Coronary artery (tissue), 2 donors: ENCODE measurements around the gene FOXG1.

Experiments
- DNase-seq: peaks from one replicate; pipeline ENCODE4 v3.0.0-alpha.2; 2017; ENCODE audit warnings: low spot score
- H3K27ac ChIP-seq, 2 donors: fragments of 200-600 bp; sonication (generic); one replicate each; pipeline ENCODE4 v1.5.1; 2016 to 2019
- H3K4me3 ChIP-seq: fragments of 200-600 bp; sonication (generic); 2 replicates; pipeline ENCODE4 v1.5.1; 2016; ENCODE audit warnings: mild to moderate bottlenecking, moderate library complexity
- TF ChIP-seq, protein P1 (sequence below): fragments of 200-600 bp; sonication (generic); IDR thresholded peaks from one replicate; pipeline ENCODE4 v1.5.1; 2019; ENCODE audit warnings: antibody characterized with exemption

The FOXG1 gene

DNA sequence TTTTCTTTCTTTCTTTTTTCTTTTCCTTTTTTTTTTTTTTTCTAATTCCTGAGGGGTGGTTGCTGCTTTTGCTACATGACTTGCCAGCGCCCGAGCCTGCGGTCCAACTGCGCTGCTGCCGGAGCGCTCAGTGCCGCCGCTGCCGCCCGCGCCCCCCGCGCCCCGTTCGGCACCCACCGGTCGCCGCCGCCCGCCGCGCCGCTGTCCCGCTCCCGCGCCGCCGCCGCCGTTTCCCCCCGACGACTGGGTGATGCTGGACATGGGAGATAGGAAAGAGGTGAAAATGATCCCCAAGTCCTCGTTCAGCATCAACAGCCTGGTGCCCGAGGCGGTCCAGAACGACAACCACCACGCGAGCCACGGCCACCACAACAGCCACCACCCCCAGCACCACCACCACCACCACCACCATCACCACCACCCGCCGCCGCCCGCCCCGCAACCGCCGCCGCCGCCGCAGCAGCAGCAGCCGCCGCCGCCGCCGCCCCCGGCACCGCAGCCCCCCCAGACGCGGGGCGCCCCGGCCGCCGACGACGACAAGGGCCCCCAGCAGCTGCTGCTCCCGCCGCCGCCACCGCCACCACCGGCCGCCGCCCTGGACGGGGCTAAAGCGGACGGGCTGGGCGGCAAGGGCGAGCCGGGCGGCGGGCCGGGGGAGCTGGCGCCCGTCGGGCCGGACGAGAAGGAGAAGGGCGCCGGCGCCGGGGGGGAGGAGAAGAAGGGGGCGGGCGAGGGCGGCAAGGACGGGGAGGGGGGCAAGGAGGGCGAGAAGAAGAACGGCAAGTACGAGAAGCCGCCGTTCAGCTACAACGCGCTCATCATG lies 654 bp downstream of the FOXG1 start:
- Histone ChIP-seq H3K27ac (no peak overlapping the region), H3K4me3 (peak overlapping the region; percentile 54)
- DNase-seq = no peak
- TF ChIP-seq, protein P1, sequence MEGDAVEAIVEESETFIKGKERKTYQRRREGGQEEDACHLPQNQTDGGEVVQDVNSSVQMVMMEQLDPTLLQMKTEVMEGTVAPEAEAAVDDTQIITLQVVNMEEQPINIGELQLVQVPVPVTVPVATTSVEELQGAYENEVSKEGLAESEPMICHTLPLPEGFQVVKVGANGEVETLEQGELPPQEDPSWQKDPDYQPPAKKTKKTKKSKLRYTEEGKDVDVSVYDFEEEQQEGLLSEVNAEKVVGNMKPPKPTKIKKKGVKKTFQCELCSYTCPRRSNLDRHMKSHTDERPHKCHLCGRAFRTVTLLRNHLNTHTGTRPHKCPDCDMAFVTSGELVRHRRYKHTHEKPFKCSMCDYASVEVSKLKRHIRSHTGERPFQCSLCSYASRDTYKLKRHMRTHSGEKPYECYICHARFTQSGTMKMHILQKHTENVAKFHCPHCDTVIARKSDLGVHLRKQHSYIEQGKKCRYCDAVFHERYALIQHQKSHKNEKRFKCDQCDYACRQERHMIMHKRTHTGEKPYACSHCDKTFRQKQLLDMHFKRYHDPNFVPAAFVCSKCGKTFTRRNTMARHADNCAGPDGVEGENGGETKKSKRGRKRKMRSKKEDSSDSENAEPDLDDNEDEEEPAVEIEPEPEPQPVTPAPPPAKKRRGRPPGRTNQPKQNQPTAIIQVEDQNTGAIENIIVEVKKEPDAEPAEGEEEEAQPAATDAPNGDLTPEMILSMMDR = no peak

DNA sequence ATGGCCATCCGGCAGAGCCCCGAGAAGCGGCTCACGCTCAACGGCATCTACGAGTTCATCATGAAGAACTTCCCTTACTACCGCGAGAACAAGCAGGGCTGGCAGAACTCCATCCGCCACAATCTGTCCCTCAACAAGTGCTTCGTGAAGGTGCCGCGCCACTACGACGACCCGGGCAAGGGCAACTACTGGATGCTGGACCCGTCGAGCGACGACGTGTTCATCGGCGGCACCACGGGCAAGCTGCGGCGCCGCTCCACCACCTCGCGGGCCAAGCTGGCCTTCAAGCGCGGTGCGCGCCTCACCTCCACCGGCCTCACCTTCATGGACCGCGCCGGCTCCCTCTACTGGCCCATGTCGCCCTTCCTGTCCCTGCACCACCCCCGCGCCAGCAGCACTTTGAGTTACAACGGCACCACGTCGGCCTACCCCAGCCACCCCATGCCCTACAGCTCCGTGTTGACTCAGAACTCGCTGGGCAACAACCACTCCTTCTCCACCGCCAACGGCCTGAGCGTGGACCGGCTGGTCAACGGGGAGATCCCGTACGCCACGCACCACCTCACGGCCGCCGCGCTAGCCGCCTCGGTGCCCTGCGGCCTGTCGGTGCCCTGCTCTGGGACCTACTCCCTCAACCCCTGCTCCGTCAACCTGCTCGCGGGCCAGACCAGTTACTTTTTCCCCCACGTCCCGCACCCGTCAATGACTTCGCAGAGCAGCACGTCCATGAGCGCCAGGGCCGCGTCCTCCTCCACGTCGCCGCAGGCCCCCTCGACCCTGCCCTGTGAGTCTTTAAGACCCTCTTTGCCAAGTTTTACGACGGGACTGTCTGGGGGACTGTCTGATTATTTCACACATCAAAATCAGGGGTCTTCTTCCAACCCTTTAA lies 1.5 kb downstream of the FOXG1 start:
- no peak for DNase-seq
- Histone ChIP-seq H3K4me3 (peak overlapping the region; percentile 54), H3K27ac (no peak overlapping the region)
- TF ChIP-seq, protein P1 = no peak

DNA sequence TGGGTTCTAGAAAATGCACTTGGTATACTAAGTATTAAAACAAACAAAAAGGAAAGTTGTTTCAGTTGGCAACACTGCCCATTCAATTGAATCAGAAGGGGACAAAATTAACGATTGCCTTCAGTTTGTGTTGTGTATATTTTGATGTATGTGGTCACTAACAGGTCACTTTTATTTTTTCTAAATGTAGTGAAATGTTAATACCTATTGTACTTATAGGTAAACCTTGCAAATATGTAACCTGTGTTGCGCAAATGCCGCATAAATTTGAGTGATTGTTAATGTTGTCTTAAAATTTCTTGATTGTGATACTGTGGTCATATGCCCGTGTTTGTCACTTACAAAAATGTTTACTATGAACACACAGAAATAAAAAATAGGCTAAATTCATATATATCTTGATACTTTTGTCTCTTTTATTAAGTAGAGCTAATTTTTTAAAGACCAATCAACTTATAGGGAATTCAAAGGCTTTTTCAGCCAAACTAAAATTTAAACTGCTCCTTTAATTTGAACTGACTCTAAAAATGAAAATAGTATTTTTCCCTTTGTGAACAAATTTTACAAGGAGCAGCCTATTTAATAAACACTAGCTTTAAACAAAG lies 2.8 kb downstream of the FOXG1 start:
- Histone ChIP-seq H3K27ac (no peak overlapping the region), H3K4me3 (no peak overlapping the region)
- TF ChIP-seq, protein P1 = no peak
- DNase-seq = no peak

- Histone ChIP-seq H3K27ac (no peak overlapping the region), H3K4me3 (no peak overlapping the region)
- no peak for DNase-seq
- TF ChIP-seq, protein P1 = no peak
Observed at GRCh38 chr14:28770061-28770460, 3.5 kb downstream of the FOXG1 start.

GRCh38 chr14:28770630-28771029 lies 4.0 kb downstream of the FOXG1 start:
- Histone ChIP-seq H3K4me3 (no peak overlapping the region), H3K27ac (no peak overlapping the region)
- TF ChIP-seq, protein P1 = no peak
- DNase-seq = no peak

DNA sequence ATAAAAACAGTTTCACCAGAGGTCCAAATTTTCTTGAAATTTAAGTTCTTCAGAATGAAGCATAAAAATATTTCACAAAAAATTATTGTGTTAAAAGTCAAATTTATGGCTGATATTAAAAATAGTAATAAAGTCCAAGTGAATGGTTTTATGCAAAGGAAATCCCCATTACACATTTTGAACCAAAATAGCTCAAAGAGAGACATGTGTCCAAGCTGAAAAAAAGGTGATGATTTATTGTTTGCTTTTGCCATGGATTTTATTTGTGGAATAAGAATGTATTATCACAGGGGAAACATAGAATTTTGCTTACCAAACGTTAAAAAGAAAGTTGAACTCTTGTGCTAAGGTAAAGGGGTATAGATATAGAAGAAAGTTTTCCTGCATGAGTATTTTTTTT lies 4.6 kb downstream of the FOXG1 start:
- DNase-seq = no peak
- H3K4me3 ChIP-seq = no peak overlapping the region
- TF ChIP-seq, protein P1 = no peak
- H3K27ac ChIP-seq = no peak overlapping the region
